Endothelial cell (in vitro differentiated cells): ENCODE data around the gene CTSK. TPM values are rescaled to one million over a fixed set of nuclear protein-coding genes. Genes with fewer than 3 reads are reported as not detected.

ENCODE experiments used
- DNase-seq: peaks from one replicate; pipeline ENCODE4 v3.0.0; 2021; ENCODE audit warnings: low spot score
- H3K27ac Mint-ChIP-seq: one replicate; pipeline ENCODE4 v1.8.0; 2021; ENCODE audit warnings: mixed read lengths, inconsistent platforms; ENCODE audit not compliant: unreplicated experiment
- H3K27me3 Mint-ChIP-seq: one replicate; pipeline ENCODE4 v1.8.0; 2021; ENCODE audit warnings: mild to moderate bottlenecking, moderate library complexity, mixed read lengths, inconsistent platforms; ENCODE audit not compliant: unreplicated experiment
- H3K36me3 Mint-ChIP-seq: one replicate; pipeline ENCODE4 v1.8.0; 2021; ENCODE audit warnings: mild to moderate bottlenecking, low read depth, mixed read lengths, inconsistent platforms; ENCODE audit not compliant: unreplicated experiment
- H3K4me1 Mint-ChIP-seq: one replicate; pipeline ENCODE4 v1.8.0; 2021; ENCODE audit warnings: mild to moderate bottlenecking, mixed read lengths, inconsistent platforms; ENCODE audit not compliant: unreplicated experiment
- H3K4me3 Mint-ChIP-seq: one replicate; pipeline ENCODE4 v1.8.0; 2021; ENCODE audit warnings: mild to moderate bottlenecking, mixed read lengths, inconsistent platforms; ENCODE audit not compliant: unreplicated experiment
- H3K9me3 Mint-ChIP-seq: one replicate; pipeline ENCODE4 v1.8.0; 2021; ENCODE audit warnings: mixed read lengths, inconsistent platforms; ENCODE audit not compliant: unreplicated experiment
- CTCF ChIP-seq: fragments of 200-600 bp; sonication (generic); IDR thresholded peaks from one replicate; pipeline ENCODE4 v1.5.0; 2021; ENCODE audit warnings: antibody characterized with exemption; ENCODE audit not compliant: unreplicated experiment
- total RNA-seq: library from RNA; stranded (reverse); fragmentation: NEBNext Ultra II Directional; extraction: Animal tissue kit (Norgen Biotek cat#: 25700); gene quantifications from one replicate; pipeline ENCODE4 v1.2.1, GENCODE V29; 2021; ENCODE audit not compliant: unreplicated experiment

CTSK gene
- total RNA-seq, 1 donor from 2014 or later: 110 TPM

GRCh38 chr1:150760013-150760412, 48.0 kb downstream of the CTSK start:
- no peak for TF ChIP-seq CTCF
- Mint-ChIP-seq H3K4me3 (no peak overlapping the region), H3K4me1 (peaks cover 3% of the 10 kb centered on the region), H3K36me3 (no peaks in the 10 kb centered on the region), H3K27ac (no peak overlapping the region), H3K9me3 (no peaks in the 10 kb centered on the region), H3K27me3 (no peaks in the 10 kb centered on the region)
- no peak for DNase-seq

- no peak for TF ChIP-seq CTCF
- no peaks in the 10 kb centered on the region for H3K36me3 Mint-ChIP-seq
- DNase-seq: no peak
- H3K4me1 Mint-ChIP-seq: peaks cover 10% of the 10 kb centered on the region
- no peaks in the 10 kb centered on the region for H3K9me3 Mint-ChIP-seq
- H3K27me3 Mint-ChIP-seq: no peaks in the 10 kb centered on the region
- no peak overlapping the region for H3K27ac Mint-ChIP-seq
- H3K4me3 Mint-ChIP-seq: no peak overlapping the region
Measured at GRCh38 chr1:150753416-150753815, 54.6 kb downstream of the CTSK start.

GRCh38 chr1:150751443-150751842, 56.6 kb downstream of the CTSK start:
- H3K27me3 Mint-ChIP-seq: no peaks in the 10 kb centered on the region
- H3K36me3 Mint-ChIP-seq: no peaks in the 10 kb centered on the region
- no peak overlapping the region for H3K27ac Mint-ChIP-seq
- no peak for TF ChIP-seq CTCF
- no peaks in the 10 kb centered on the region for H3K9me3 Mint-ChIP-seq
- H3K4me1 Mint-ChIP-seq: peaks cover 10% of the 10 kb centered on the region
- H3K4me3 Mint-ChIP-seq: no peak overlapping the region
- DNase-seq: no peak

GRCh38 chr1:150749720-150750311, 58.2 kb downstream of the CTSK start:
- H3K36me3 Mint-ChIP-seq: no peaks in the 10 kb centered on the region
- peaks cover 10% of the 10 kb centered on the region for H3K4me1 Mint-ChIP-seq
- no peak overlapping the region for H3K4me3 Mint-ChIP-seq
- no peaks in the 10 kb centered on the region for H3K27me3 Mint-ChIP-seq
- H3K9me3 Mint-ChIP-seq: no peaks in the 10 kb centered on the region
- H3K27ac Mint-ChIP-seq: no peak overlapping the region
- TF ChIP-seq CTCF: no peak
- no peak for DNase-seq

- no peaks in the 10 kb centered on the region for H3K27me3 Mint-ChIP-seq
- H3K27ac Mint-ChIP-seq: no peak overlapping the region
- H3K9me3 Mint-ChIP-seq: no peaks in the 10 kb centered on the region
- no peak for DNase-seq
- H3K4me1 Mint-ChIP-seq: peaks cover 10% of the 10 kb centered on the region
- no peak overlapping the region for H3K4me3 Mint-ChIP-seq
- no peak for TF ChIP-seq CTCF
- no peaks in the 10 kb centered on the region for H3K36me3 Mint-ChIP-seq
Measured at GRCh38 chr1:150748878-150749719, 59.0 kb downstream of the CTSK start.
